ENCODE measurements around the gene ALKBH8. TPM values are rescaled to one million over a fixed set of nuclear protein-coding genes. Genes with fewer than 3 reads are reported as not detected.

The ALKBH8 gene
- total RNA-seq, 1 experiment from 2014 or later = 9.1 TPM

DNA sequence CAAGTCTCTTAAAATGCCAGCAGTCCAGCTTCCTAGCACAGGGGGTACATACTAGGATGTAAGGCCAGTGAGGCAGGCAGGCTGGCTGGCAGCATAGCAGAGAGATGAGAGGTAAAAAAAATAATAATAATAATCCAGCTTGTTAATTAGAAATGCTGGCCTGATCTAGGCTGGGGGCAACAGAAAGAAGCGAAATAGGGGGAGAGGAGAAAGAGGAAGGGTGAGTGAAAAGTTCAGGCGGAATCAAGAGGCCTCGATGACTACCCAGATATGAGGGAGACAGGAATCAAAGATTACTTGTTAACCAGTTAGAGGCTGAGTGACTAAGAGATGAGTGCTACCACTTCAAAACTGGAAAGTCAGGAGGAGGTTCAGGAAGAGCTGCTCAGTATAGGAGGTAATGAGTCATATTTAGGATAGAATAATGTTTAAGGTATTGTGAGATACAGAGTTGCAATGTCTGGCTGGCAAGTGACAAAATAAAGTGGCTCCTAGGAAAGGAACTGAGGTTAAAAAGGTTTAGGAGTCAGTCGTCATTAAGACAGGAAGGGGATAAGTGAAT lies 2.8 kb downstream of the ALKBH8 start:
- Histone ChIP-seq H3K4me3 (ENCODE audit: low read depth in 2 of 2, low read length in 2 of 2) (no peak overlapping the region), H3K27ac (ENCODE audit: low read length) (peak overlapping the region; percentile 70), H3K27me3 (ENCODE audit: control insufficient read depth, insufficient read depth, low read length) (no peaks in the 10 kb centered on the region), H3K36me3 (ENCODE audit: control insufficient read depth, insufficient read depth, low read length) (no peaks in the 10 kb centered on the region), H3K9me3 (ENCODE audit: control insufficient read depth, insufficient read depth, low read depth, low read length) (peaks cover 3% of the 10 kb centered on the region; the same call in 1 of the 2 replicates), H3K4me1 (ENCODE audit: control insufficient read depth, insufficient read depth, low read length) (peaks cover 37% of the 10 kb centered on the region)
- POLR2A ChIA-PET = interaction anchor here (0.7 kb wide), 1 partner anchor 985 kb away, joined by 3 read pairs; no protein-coding TSS in a partner anchor
- BruUV-seq (replicated peaks) = no TSS peak
- DNase-seq (ENCODE audit: low read depth, low spot score) (peak; percentile 82), ATAC-seq (peak; percentile 61)
- CTCF ChIA-PET = interaction anchor here (0.6 to 2.7 kb wide), 7 partner anchors 13 to 237 kb away, joined by 3 to 20 read pairs (median 5); no protein-coding TSS in a partner anchor
- no peak for TF ChIP-seq SIN3A (IDR thresholded peaks at IDR 0.05; ENCODE audit: borderline replicate concordance, insufficient read depth, low read depth, low read length)
- TF ChIP-seq, protein P1, sequence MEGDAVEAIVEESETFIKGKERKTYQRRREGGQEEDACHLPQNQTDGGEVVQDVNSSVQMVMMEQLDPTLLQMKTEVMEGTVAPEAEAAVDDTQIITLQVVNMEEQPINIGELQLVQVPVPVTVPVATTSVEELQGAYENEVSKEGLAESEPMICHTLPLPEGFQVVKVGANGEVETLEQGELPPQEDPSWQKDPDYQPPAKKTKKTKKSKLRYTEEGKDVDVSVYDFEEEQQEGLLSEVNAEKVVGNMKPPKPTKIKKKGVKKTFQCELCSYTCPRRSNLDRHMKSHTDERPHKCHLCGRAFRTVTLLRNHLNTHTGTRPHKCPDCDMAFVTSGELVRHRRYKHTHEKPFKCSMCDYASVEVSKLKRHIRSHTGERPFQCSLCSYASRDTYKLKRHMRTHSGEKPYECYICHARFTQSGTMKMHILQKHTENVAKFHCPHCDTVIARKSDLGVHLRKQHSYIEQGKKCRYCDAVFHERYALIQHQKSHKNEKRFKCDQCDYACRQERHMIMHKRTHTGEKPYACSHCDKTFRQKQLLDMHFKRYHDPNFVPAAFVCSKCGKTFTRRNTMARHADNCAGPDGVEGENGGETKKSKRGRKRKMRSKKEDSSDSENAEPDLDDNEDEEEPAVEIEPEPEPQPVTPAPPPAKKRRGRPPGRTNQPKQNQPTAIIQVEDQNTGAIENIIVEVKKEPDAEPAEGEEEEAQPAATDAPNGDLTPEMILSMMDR (IDR thresholded peaks at IDR 0.05) = no peak
- TF ChIP-seq POLR2AphosphoS5 (IDR thresholded peaks at IDR 0.05; ENCODE audit: low read depth, low read length) = no peak
- TF ChIP-seq, protein P2, sequence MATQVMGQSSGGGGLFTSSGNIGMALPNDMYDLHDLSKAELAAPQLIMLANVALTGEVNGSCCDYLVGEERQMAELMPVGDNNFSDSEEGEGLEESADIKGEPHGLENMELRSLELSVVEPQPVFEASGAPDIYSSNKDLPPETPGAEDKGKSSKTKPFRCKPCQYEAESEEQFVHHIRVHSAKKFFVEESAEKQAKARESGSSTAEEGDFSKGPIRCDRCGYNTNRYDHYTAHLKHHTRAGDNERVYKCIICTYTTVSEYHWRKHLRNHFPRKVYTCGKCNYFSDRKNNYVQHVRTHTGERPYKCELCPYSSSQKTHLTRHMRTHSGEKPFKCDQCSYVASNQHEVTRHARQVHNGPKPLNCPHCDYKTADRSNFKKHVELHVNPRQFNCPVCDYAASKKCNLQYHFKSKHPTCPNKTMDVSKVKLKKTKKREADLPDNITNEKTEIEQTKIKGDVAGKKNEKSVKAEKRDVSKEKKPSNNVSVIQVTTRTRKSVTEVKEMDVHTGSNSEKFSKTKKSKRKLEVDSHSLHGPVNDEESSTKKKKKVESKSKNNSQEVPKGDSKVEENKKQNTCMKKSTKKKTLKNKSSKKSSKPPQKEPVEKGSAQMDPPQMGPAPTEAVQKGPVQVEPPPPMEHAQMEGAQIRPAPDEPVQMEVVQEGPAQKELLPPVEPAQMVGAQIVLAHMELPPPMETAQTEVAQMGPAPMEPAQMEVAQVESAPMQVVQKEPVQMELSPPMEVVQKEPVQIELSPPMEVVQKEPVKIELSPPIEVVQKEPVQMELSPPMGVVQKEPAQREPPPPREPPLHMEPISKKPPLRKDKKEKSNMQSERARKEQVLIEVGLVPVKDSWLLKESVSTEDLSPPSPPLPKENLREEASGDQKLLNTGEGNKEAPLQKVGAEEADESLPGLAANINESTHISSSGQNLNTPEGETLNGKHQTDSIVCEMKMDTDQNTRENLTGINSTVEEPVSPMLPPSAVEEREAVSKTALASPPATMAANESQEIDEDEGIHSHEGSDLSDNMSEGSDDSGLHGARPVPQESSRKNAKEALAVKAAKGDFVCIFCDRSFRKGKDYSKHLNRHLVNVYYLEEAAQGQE (IDR thresholded peaks at IDR 0.05; ENCODE audit: insufficient read depth in 1 of 2, low read depth in 2 of 2, low read length in 1 of 2) = no peak
- TF ChIP-seq TCF7L2 (IDR thresholded peaks at IDR 0.05; ENCODE audit: low read depth, low read length) = no peak
- intact Hi-C loops (cut with micrococcal nuclease; ENCODE audit: unreplicated experiment) (loop anchor here (1.0 to 5.0 kb wide), 2 partner anchors 127 to 210 kb away; no protein-coding TSS in a partner anchor), in situ Hi-C loops (cut with HindIII; ENCODE audit: low pct_unique_long_range_greater_than_20kb, low sequenced_read_pairs) (no loop called here)

DNA sequence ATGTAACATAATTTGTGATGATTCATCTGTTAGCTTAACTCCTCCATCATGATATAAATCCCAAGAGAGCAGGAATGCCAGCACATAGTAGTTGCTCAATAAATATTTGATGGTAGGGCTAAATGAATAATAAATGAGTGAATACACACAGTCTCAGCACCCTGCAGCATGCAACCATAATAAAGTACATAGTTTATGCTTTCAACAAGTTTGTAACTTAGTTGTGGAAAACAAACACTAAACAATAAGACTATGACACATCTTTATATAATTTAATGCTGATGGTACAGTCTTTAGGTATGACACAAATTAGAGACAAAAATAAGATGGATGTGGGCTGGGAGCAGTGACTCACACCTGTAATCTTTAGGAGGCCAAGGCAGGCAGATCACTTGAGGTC lies 3.8 kb downstream of the ALKBH8 start:
- peak; percentile 92 for DNase-seq (ENCODE audit: low read depth, low spot score)
- POLR2A ChIA-PET = no interaction called here
- in situ Hi-C loops (cut with HindIII; ENCODE audit: low pct_unique_long_range_greater_than_20kb, low sequenced_read_pairs) = no loop called here
- peak; percentile 77 for ATAC-seq
- TF ChIP-seq, protein P2 (IDR thresholded peaks at IDR 0.05; ENCODE audit: insufficient read depth in 1 of 2, low read depth in 2 of 2, low read length in 1 of 2) = no peak
- TF ChIP-seq, protein P1 (IDR thresholded peaks at IDR 0.05) = no peak
- TF ChIP-seq POLR2AphosphoS5 (IDR thresholded peaks at IDR 0.05; ENCODE audit: low read depth, low read length) (no peak), TCF7L2 (IDR thresholded peaks at IDR 0.05; ENCODE audit: low read depth, low read length) (no peak), SIN3A (IDR thresholded peaks at IDR 0.05; ENCODE audit: borderline replicate concordance, insufficient read depth, low read depth, low read length) (no peak)
- Histone ChIP-seq H3K27ac (ENCODE audit: low read length) (peak overlapping the region; percentile 70; the same call in 1 of the 2 replicates), H3K36me3 (ENCODE audit: control insufficient read depth, insufficient read depth, low read length) (no peaks in the 10 kb centered on the region), H3K4me3 (ENCODE audit: low read depth in 2 of 2, low read length in 2 of 2) (no peak overlapping the region), H3K9me3 (ENCODE audit: control insufficient read depth, insufficient read depth, low read depth, low read length) (peaks cover 3% of the 10 kb centered on the region; the same call in 1 of the 2 replicates), H3K4me1 (ENCODE audit: control insufficient read depth, insufficient read depth, low read length) (peaks cover 37% of the 10 kb centered on the region), H3K27me3 (ENCODE audit: control insufficient read depth, insufficient read depth, low read length) (no peaks in the 10 kb centered on the region)
- CTCF ChIA-PET = no interaction called here
- intact Hi-C loops (cut with micrococcal nuclease; ENCODE audit: unreplicated experiment) = loop anchor here (5.0 kb wide), 1 partner anchor 211 kb away; no protein-coding TSS in a partner anchor
- BruUV-seq (replicated peaks) = no TSS peak

Data from Panc1 (cell line).